ENCODE results near the gene ANO1. TPM values are rescaled to one million over a fixed set of nuclear protein-coding genes. Genes with fewer than 3 reads are reported as not detected.

ANO1 gene
- total RNA-seq, 2 donors from 2014 or later, result 34.6 to 43.9 TPM

GRCh38 chr11:70078781-70079616 lies 882 bp downstream of the ANO1 start:
- peak overlapping the region; percentile 57 for H3K27ac ChIP-seq
- WGBS, result 41% methylated on average over 8 of the region's 50 CpGs
- H3K4me1 ChIP-seq (replicated peaks), result no peaks in the 10 kb centered on the region
- intact Hi-C loops (cut with DNase I), result loop anchor here (5.0 kb wide), 1 partner anchor 157 kb away; no protein-coding TSS in a partner anchor
- DNase-seq (ENCODE audit: low spot score), result no peak
- no peaks in the 10 kb centered on the region for H3K27me3 ChIP-seq (replicated peaks; ENCODE audit: insufficient read depth)
- TF ChIP-seq POLR2A (IDR thresholded peaks at IDR 0.05), result no peak
- no peak for TF ChIP-seq POLR2AphosphoS5 (IDR thresholded peaks at IDR 0.05)
- no peak for TF ChIP-seq CTCF (IDR thresholded peaks at IDR 0.05)
- no peaks in the 10 kb centered on the region for H3K9me3 ChIP-seq
- peak overlapping the region; percentile 31 to 48 for H3K4me3 ChIP-seq
- H3K36me3 ChIP-seq, result no peaks in the 10 kb centered on the region

GRCh38 chr11:70079691-70080090 lies 1.6 kb downstream of the ANO1 start:
- H3K4me1 ChIP-seq (replicated peaks), result no peaks in the 10 kb centered on the region
- no peak for DNase-seq (ENCODE audit: low spot score)
- intact Hi-C loops (cut with DNase I), result loop anchor here (5.0 kb wide), 1 partner anchor 157 kb away; no protein-coding TSS in a partner anchor
- TF ChIP-seq CTCF (IDR thresholded peaks at IDR 0.05) (no peak), POLR2A (IDR thresholded peaks at IDR 0.05) (no peak), POLR2AphosphoS5 (IDR thresholded peaks at IDR 0.05) (no peak)
- no peaks in the 10 kb centered on the region for H3K9me3 ChIP-seq
- H3K27me3 ChIP-seq (replicated peaks; ENCODE audit: insufficient read depth), result no peaks in the 10 kb centered on the region
- 74% methylated on average over 5 of the region's 5 CpGs for WGBS
- no peaks in the 10 kb centered on the region for H3K36me3 ChIP-seq
- H3K4me3 ChIP-seq, result no peak overlapping the region
- peak overlapping the region in 1 of 2 donors; percentile 57 for H3K27ac ChIP-seq

- Histone ChIP-seq H3K9me3 (no peaks in the 10 kb centered on the region), H3K27ac (no peak overlapping the region), H3K4me1 (replicated peaks) (no peaks in the 10 kb centered on the region), H3K4me3 (no peak overlapping the region), H3K36me3 (no peaks in the 10 kb centered on the region), H3K27me3 (replicated peaks; ENCODE audit: insufficient read depth) (no peaks in the 10 kb centered on the region)
- 56% methylated on average over 10 of the region's 10 CpGs for WGBS
- no peak for TF ChIP-seq POLR2A (IDR thresholded peaks at IDR 0.05)
- no peak for TF ChIP-seq CTCF (IDR thresholded peaks at IDR 0.05)
- TF ChIP-seq POLR2AphosphoS5 (IDR thresholded peaks at IDR 0.05), result no peak
- DNase-seq (ENCODE audit: low spot score), result no peak
- intact Hi-C loops (cut with DNase I), result no loop called here
These were observed 2.6 kb downstream of the ANO1 start for GRCh38 chr11:70080763-70081162.

- 92% methylated on average over 4 of the region's 4 CpGs for WGBS
- H3K27ac ChIP-seq, result no peak overlapping the region
- TF ChIP-seq POLR2AphosphoS5 (IDR thresholded peaks at IDR 0.05) (no peak), CTCF (IDR thresholded peaks at IDR 0.05) (peak in 1 of 4 experiments; percentile 9)
- no peak for DNase-seq (ENCODE audit: low spot score)
- intact Hi-C loops (cut with DNase I), result no loop called here
- H3K4me1 ChIP-seq (replicated peaks), result no peaks in the 10 kb centered on the region
- no peaks in the 10 kb centered on the region for H3K27me3 ChIP-seq (replicated peaks; ENCODE audit: insufficient read depth)
- H3K4me3 ChIP-seq, result no peak overlapping the region
- no peaks in the 10 kb centered on the region for H3K9me3 ChIP-seq
- H3K36me3 ChIP-seq, result no peaks in the 10 kb centered on the region
These were observed 4.7 kb downstream of the ANO1 start for GRCh38 chr11:70082829-70083228.

Measured in prostate gland (tissue), 2 donors.